NCI-H1417 (cell line): Measurements from ENCODE around the gene PRR36.

Source experiments
- DNase-seq, 3 experiments: peaks; one replicate each; lab custom pipeline; 2025; lab: John Stamatoyannopoulos, UW

Gene PRR36

GRCh38 chr19:7913652-7914051 is 39.5 kb upstream of the PRR36 start:
- no peak for DNase-seq

GRCh38 chr19:7912697-7913564 is 38.7 kb upstream of the PRR36 start:
- no peak for DNase-seq

GRCh38 chr19:7912144-7912696 is 38.0 kb upstream of the PRR36 start:
- peak in 1 of 3 experiments; percentile 9 for DNase-seq

- no peak for DNase-seq
These were observed 37.4 kb upstream of the PRR36 start for GRCh38 chr19:7911508-7912143.

GRCh38 chr19:7910321-7911161 is 36.4 kb upstream of the PRR36 start:
- DNase-seq: no peak

- DNase-seq: no peak
These were observed 35.4 kb upstream of the PRR36 start for GRCh38 chr19:7909471-7910067.

- DNase-seq: no peak
These were observed 34.7 kb upstream of the PRR36 start for GRCh38 chr19:7908742-7909461.

- no peak for DNase-seq
These were observed 34.0 kb upstream of the PRR36 start for GRCh38 chr19:7908078-7908699.

GRCh38 chr19:7907544-7907943 is 33.4 kb upstream of the PRR36 start:
- DNase-seq: no peak

GRCh38 chr19:7907122-7907521 is 32.9 kb upstream of the PRR36 start:
- no peak for DNase-seq

GRCh38 chr19:7905859-7906258 is 31.7 kb upstream of the PRR36 start:
- DNase-seq: no peak

GRCh38 chr19:7905268-7905667 is 31.1 kb upstream of the PRR36 start:
- DNase-seq: no peak

- peak in 2 of 3 experiments; percentile 34 to 64 for DNase-seq
These were observed 30.2 kb upstream of the PRR36 start for GRCh38 chr19:7904074-7905020.

GRCh38 chr19:7903244-7904073 is 29.3 kb upstream of the PRR36 start, which contains the start of gene MAP2K7:
Gene MAP2K7, plus strand, starts transcription at chr19:7903877. Its CDS starts 68 bp downstream, at chr19:7903945.
- peak; percentile 98 to 100 (median 100) for DNase-seq

GRCh38 chr19:7902796-7903243 is 28.6 kb upstream of the PRR36 start:
- DNase-seq: peak in 1 of 3 experiments; percentile 63

GRCh38 chr19:7901337-7901736 is 27.1 kb upstream of the PRR36 start:
- DNase-seq: no peak

- DNase-seq: no peak
These were observed 26.7 kb upstream of the PRR36 start for GRCh38 chr19:7900931-7901330.

- no peak for DNase-seq
These were observed 26.2 kb upstream of the PRR36 start for GRCh38 chr19:7900401-7900870.
